CD4-positive, alpha-beta T cell (primary cell): ENCODE data around the gene SARS2. TPM values are rescaled to one million over a fixed set of nuclear protein-coding genes. Genes with fewer than 3 reads are reported as not detected.
A peak's percentile ranks its signal among the peaks of the same experiment; 100 is the strongest.

Experiments
- ATAC-seq: fragments of 200-7000 bp; cut with Tn5 transposase; one replicate; pipeline ENCODE4 v1.10.0; 2022; ENCODE audit warnings: mild to moderate bottlenecking; ENCODE audit not compliant: poor library complexity
- CTCF ChIA-PET: fragments of 350-600 bp; sonication (Branson Sonifier 250); formaldehyde crosslinking; loops from one replicate; lab custom pipeline; 2021; ENCODE audit warnings: antibody characterized with exemption, inconsistent platforms; lab: Charles Lee
- POLR2A ChIA-PET: fragments of 350-600 bp; sonication (Branson Sonifier 250); formaldehyde crosslinking; loops from one replicate; lab custom pipeline; 2021; ENCODE audit warnings: antibody characterized with exemption, inconsistent platforms; lab: Charles Lee
- DNase-seq, 14 experiments: peaks; one replicate each; pipeline ENCODE4 v3.0.0-alpha.2; 2013 to 2020; ENCODE audit warnings: mixed read lengths in 2 of 14
- H3K27ac ChIP-seq, 2 donors: one replicate each; pipeline versions ENCODE4 v1.5.1 to v1.7.0; 2013; ENCODE audit warnings: low read length in 2 of 2, low read depth in 1 of 2, mild to moderate bottlenecking in 1 of 2
- H3K27me3 ChIP-seq, 2 experiments: 1 replicate in 1 of 2; 2 replicates in 1 of 2; pipeline versions ENCODE4 v1.6.1 to v1.7.0; 2013; ENCODE audit warnings: low read length in 2 of 2, control low read depth in 1 of 2, mild to moderate bottlenecking in 1 of 2, moderate library complexity in 1 of 2; ENCODE audit not compliant: insufficient read depth in 2 of 2, control insufficient read depth in 1 of 2
- H3K36me3 ChIP-seq: one replicate; pipeline ENCODE4 v1.6.1; 2013; ENCODE audit warnings: low read length, control low read depth; ENCODE audit not compliant: insufficient read depth
- H3K4me1 ChIP-seq: one replicate; pipeline ENCODE4 v1.6.1; 2013; ENCODE audit warnings: low read length, control low read depth; ENCODE audit not compliant: insufficient read depth
- H3K4me3 ChIP-seq: one replicate; pipeline ENCODE4 v1.5.1; 2013; ENCODE audit warnings: mild to moderate bottlenecking, low read length, moderate library complexity
- H3K9me3 ChIP-seq, 2 experiments: 1 replicate in 1 of 2; 2 replicates in 1 of 2; pipeline versions ENCODE4 v1.6.1 to v1.7.0; 2013; ENCODE audit warnings: low read length in 2 of 2, mild to moderate bottlenecking in 2 of 2, control low read depth in 1 of 2, moderate library complexity in 1 of 2; ENCODE audit not compliant: control insufficient read depth in 1 of 2, insufficient read depth in 1 of 2
- H3K27ac Mint-ChIP-seq: one replicate; pipeline ENCODE4 v1.8.0; 2020; ENCODE audit warnings: mixed read lengths
- H3K27me3 Mint-ChIP-seq: one replicate; pipeline ENCODE4 v1.8.0; 2021; ENCODE audit warnings: mixed read lengths
- H3K36me3 Mint-ChIP-seq: one replicate; pipeline ENCODE4 v1.8.0; 2021; ENCODE audit warnings: low read depth, mixed read lengths
- H3K4me1 Mint-ChIP-seq: one replicate; pipeline ENCODE4 v1.8.0; 2021; ENCODE audit warnings: low read depth, mixed read lengths
- H3K4me3 Mint-ChIP-seq: one replicate; pipeline ENCODE4 v1.8.0; 2020; ENCODE audit warnings: mild to moderate bottlenecking, mixed read lengths
- H3K9me3 Mint-ChIP-seq: one replicate; pipeline ENCODE4 v1.8.0; 2020; ENCODE audit warnings: mixed read lengths
- intact Hi-C, 2 experiments: fragments of 100-400 bp; cut with DNase I in 1 of 2; cut with micrococcal nuclease in 1 of 2; formaldehyde crosslinking; loops; one replicate each; pipeline versions ENCODE4 v1.15.1 to v1.9.0; 2023 to 2025; cut with DNase I, micrococcal nuclease
- total RNA-seq, 174 experiments: library from RNA in 2 of 174; stranded (reverse) in 2 of 174; gene quantifications; one replicate each; pipeline ENCODE4 v1.2.3 and lab custom pipeline; 2021 to 2026
- TF ChIP-seq, protein P1 (sequence below): fragments of 200-600 bp; IDR thresholded peaks from one replicate; pipeline ENCODE4 v1.8.0; 2022; ENCODE audit warnings: antibody characterized with exemption, mild to moderate bottlenecking

Gene SARS2
- total RNA-seq, 2 experiments from 2014 or later: 18.7 to 22.8 TPM

DNA sequence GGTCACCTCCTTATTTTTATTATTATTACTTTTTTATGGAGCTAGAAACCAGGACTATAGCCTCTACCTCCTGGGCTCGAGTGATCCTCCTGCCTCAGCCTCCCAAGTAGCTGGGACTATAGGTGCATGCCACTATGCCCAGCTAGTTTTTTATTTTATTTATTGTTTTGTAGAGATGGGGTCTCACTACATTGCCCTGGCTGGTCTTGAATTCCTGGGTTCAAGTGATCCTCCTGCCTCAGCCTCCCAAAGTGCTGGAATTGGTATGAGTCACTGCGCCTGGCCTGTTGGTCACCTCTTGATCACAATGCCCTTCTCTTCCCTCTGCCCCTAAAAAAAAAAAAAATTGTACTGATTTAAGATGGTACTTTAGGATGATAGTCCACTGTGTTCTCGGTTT, 20.6 kb upstream of the SARS2 start:
- no peaks in the 10 kb centered on the region for H3K9me3 ChIP-seq
- no peak overlapping the region for H3K4me3 ChIP-seq
- H3K27ac Mint-ChIP-seq: no peak overlapping the region
- H3K27ac ChIP-seq: no peak overlapping the region
- ChIA-PET POLR2A (no interaction called here), CTCF (no interaction called here)
- no peaks in the 10 kb centered on the region for H3K36me3 Mint-ChIP-seq
- intact Hi-C loops: loop anchor here in 1 of 2 experiments (5.0 to 10.0 kb wide), 2 partner anchors 549 to 594 kb away; partner anchors contain the start of genes EID2 and FAM98C
- H3K4me1 ChIP-seq: peaks cover 18% of the 10 kb centered on the region
- DNase-seq: no peak
- ATAC-seq: no peak
- H3K27me3 Mint-ChIP-seq: peaks cover 17% of the 10 kb centered on the region
- H3K4me3 Mint-ChIP-seq: no peak overlapping the region
- TF ChIP-seq, protein P1, sequence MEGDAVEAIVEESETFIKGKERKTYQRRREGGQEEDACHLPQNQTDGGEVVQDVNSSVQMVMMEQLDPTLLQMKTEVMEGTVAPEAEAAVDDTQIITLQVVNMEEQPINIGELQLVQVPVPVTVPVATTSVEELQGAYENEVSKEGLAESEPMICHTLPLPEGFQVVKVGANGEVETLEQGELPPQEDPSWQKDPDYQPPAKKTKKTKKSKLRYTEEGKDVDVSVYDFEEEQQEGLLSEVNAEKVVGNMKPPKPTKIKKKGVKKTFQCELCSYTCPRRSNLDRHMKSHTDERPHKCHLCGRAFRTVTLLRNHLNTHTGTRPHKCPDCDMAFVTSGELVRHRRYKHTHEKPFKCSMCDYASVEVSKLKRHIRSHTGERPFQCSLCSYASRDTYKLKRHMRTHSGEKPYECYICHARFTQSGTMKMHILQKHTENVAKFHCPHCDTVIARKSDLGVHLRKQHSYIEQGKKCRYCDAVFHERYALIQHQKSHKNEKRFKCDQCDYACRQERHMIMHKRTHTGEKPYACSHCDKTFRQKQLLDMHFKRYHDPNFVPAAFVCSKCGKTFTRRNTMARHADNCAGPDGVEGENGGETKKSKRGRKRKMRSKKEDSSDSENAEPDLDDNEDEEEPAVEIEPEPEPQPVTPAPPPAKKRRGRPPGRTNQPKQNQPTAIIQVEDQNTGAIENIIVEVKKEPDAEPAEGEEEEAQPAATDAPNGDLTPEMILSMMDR: no peak
- H3K9me3 Mint-ChIP-seq: no peaks in the 10 kb centered on the region
- H3K4me1 Mint-ChIP-seq: peaks cover 13% of the 10 kb centered on the region
- H3K27me3 ChIP-seq: peaks cover 6 to 8% of the 10 kb centered on the region in 2 experiments
- H3K36me3 ChIP-seq: no peaks in the 10 kb centered on the region

DNA sequence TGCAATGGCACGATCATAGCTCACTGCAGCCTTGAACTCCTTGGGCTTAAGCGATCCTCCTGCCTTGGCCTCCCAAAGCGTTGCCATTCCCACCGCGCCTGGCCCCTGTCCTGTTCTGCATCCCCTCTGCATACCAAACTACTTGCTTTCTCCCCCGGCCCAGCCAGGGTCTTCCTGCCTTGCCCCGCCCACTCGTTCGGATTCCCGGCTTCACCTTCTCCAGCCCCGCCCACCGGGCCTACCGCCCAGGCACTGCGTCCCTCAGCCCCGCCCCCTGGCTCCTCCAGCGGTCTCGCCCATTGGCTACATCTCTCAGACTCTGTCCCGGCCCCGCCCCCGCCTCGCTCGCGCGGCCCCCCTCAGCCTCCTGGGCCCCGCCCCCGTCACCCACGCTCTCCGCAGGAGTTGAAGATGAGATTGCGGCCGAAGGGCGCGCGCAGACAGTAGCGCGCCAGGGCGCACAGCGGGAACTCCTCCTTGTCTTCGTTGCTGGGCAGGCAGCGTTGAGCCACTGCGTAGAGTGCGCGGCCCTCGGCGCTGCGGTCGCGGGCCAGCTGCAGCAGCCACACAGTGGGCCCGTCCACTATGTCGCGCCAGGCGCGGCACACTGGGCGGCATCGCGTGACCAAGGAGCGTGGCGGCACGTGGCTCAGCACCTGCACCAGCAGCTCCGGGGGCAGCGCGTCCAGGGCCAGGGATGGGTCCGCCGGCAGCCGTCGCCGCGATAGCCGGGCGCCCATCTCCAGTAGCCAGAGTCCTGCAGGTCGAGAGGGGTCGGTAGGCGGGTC, 19.2 kb upstream of the SARS2 start:
- Histone ChIP-seq H3K27me3 (peaks cover 6 to 8% of the 10 kb centered on the region in 2 experiments), H3K9me3 (no peaks in the 10 kb centered on the region), H3K27ac (no peak overlapping the region), H3K36me3 (no peaks in the 10 kb centered on the region), H3K4me1 (peaks cover 18% of the 10 kb centered on the region), H3K4me3 (peak overlapping the region; percentile 20)
- intact Hi-C loops: loop anchor here in 1 of 2 experiments (5.0 to 10.0 kb wide), 2 partner anchors 547 to 595 kb away; partner anchors contain the start of genes EID2 and FAM98C
- POLR2A ChIA-PET: no interaction called here
- H3K4me3 Mint-ChIP-seq: peak overlapping the region; percentile 72
- CTCF ChIA-PET: no interaction called here
- no peaks in the 10 kb centered on the region for H3K36me3 Mint-ChIP-seq
- H3K4me1 Mint-ChIP-seq: peaks cover 13% of the 10 kb centered on the region
- peaks cover 17% of the 10 kb centered on the region for H3K27me3 Mint-ChIP-seq
- no peak overlapping the region for H3K27ac Mint-ChIP-seq
- TF ChIP-seq, protein P1: no peak
- ATAC-seq (peak; percentile 94), DNase-seq (peak; percentile 60 to 90 (median 77))
- no peaks in the 10 kb centered on the region for H3K9me3 Mint-ChIP-seq

DNA sequence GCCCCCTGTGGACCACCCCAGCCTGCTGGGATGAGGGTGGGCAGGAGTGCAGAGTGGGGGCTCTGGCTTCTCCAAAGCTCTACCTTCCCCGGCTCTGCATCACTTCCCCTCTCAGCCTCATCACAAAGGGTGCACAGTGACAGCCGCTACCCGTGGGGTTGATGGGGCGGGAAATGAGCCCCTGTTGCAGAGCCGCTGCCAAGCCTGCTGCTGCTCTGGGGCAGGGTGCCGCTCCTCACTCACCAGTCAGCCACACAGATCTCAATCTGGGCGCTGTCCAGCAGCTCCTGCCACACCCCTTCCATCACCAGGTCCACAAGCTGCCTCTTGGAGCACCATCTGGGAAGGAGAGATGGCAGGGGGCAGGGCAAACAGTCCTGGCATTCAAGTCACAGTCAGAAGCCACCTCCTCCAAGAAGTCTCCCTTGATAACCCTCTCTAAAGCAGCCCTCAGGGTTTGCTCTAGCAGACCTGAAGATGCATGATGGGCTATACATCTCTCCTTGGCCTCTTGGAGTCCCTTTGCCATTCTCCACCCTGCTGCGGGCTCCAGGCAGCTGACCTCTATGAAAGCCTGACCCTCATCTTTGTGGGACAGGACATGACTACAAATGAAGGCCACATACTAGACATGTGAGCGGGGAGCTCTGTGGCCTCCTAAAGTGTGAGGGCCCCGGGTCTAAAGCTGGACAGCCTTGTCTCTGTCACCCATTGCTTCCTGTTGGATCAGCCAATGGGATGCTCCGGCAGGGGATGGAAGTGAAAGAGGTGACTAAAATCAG, 15.9 kb upstream of the SARS2 start:
- Histone ChIP-seq H3K36me3 (no peaks in the 10 kb centered on the region), H3K27me3 (peaks cover 0 to 3% of the 10 kb centered on the region in 2 experiments), H3K27ac (no peak overlapping the region), H3K4me1 (peaks cover 19% of the 10 kb centered on the region), H3K9me3 (no peaks in the 10 kb centered on the region), H3K4me3 (no peak overlapping the region)
- Mint-ChIP-seq H3K9me3 (no peaks in the 10 kb centered on the region), H3K27me3 (no peaks in the 10 kb centered on the region), H3K4me1 (peaks cover 18% of the 10 kb centered on the region), H3K4me3 (no peak overlapping the region), H3K27ac (no peak overlapping the region), H3K36me3 (no peaks in the 10 kb centered on the region)
- DNase-seq (peak in 1 of 14 experiments; percentile 16), ATAC-seq (no peak)
- intact Hi-C loops: no loop called here
- TF ChIP-seq, protein P1: no peak
- ChIA-PET CTCF (no interaction called here), POLR2A (no interaction called here)
